Omental fat pad (tissue), 4 donors: ENCODE measurements around the gene SRBD1. TPM values are rescaled to one million over a fixed set of nuclear protein-coding genes. Genes with fewer than 3 reads are reported as not detected.
A peak's percentile ranks its signal among the peaks of the same experiment; 100 is the strongest.

Experiments used
- ATAC-seq: fragments of 150-250 bp; one replicate; pipeline ENCODE4 v1.9.1; 2016; ENCODE audit warnings: mild to moderate bottlenecking, moderate library complexity; ENCODE audit not compliant: low FRiP score
- DNase-seq: peaks from one replicate; pipeline ENCODE4 v3.0.0-alpha.2; 2019; ENCODE audit warnings: low spot score
- CTCF ChIP-seq, 3 donors: fragments of 450-650 bp; IDR thresholded peaks; one replicate each; pipeline ENCODE4 v1.5.1; 2016 to 2017; ENCODE audit warnings: antibody characterized with exemption in 3 of 3, mild to moderate bottlenecking in 3 of 3, moderate library complexity in 2 of 3
- total RNA-seq, 4 donors: library from RNA; depleted of rRNA; stranded (reverse); fragments of >200 nt; gene quantifications; one replicate each; pipeline ENCODE4 v1.1.0, GENCODE V29; 2016

SRBD1 gene
- total RNA-seq, 4 donors from 2014 or later = 10.3 to 36.4 (median 14.1) TPM

- DNase-seq (no peak), ATAC-seq (peak; percentile 93)
- TF ChIP-seq CTCF (IDR thresholded peaks at IDR 0.05) = peak in 2 of 3 donors; percentile 85 to 99
Observed at GRCh38 chr2:45643543-45644542, 32.8 kb upstream of the SRBD1 start.

GRCh38 chr2:45643095-45643494, 32.0 kb upstream of the SRBD1 start:
- no peak for TF ChIP-seq CTCF (IDR thresholded peaks at IDR 0.05)
- ATAC-seq (peak; percentile 19), DNase-seq (no peak)

GRCh38 chr2:45640576-45640975, 29.5 kb upstream of the SRBD1 start:
- ATAC-seq (no peak), DNase-seq (no peak)
- TF ChIP-seq CTCF (IDR thresholded peaks at IDR 0.05) = no peak

GRCh38 chr2:45637440-45637839, 26.4 kb upstream of the SRBD1 start:
- DNase-seq = no peak
- no peak for ATAC-seq

GRCh38 chr2:45636008-45636407, 24.9 kb upstream of the SRBD1 start:
- no peak for ATAC-seq
- no peak for TF ChIP-seq CTCF (IDR thresholded peaks at IDR 0.05)
- DNase-seq = no peak

More at GRCh38 chr2:45637440-45637839, 26.4 kb upstream of the SRBD1 start:
- no peak for TF ChIP-seq CTCF (IDR thresholded peaks at IDR 0.05)

GRCh38 chr2:45634223-45634622, 23.2 kb upstream of the SRBD1 start:
- no peak for DNase-seq
- no peak for TF ChIP-seq CTCF (IDR thresholded peaks at IDR 0.05)
- ATAC-seq = no peak

GRCh38 chr2:45631955-45632354, 20.9 kb upstream of the SRBD1 start:
- DNase-seq = no peak
- no peak for TF ChIP-seq CTCF (IDR thresholded peaks at IDR 0.05)
- ATAC-seq = no peak
